Mucosa of stomach (tissue), 1 donor: Measurements from ENCODE around the gene IGFBP5.

Source experiments
- H3K27me3 ChIP-seq: one replicate; pipeline ENCODE4 v1.7.0; 2013; ENCODE audit warnings: mild to moderate bottlenecking, low read length; ENCODE audit not compliant: control insufficient read depth, insufficient read depth
- H3K36me3 ChIP-seq: one replicate; pipeline ENCODE4 v1.7.0; 2013; ENCODE audit warnings: low read length; ENCODE audit not compliant: control insufficient read depth, insufficient read depth
- H3K4me1 ChIP-seq: one replicate; pipeline ENCODE4 v1.7.0; 2013; ENCODE audit warnings: mild to moderate bottlenecking, low read length; ENCODE audit not compliant: control insufficient read depth, insufficient read depth
- H3K4me3 ChIP-seq: one replicate; pipeline ENCODE4 v1.7.0; 2013; ENCODE audit warnings: low read length
- H3K9ac ChIP-seq: one replicate; pipeline ENCODE4 v1.7.0; 2013; ENCODE audit warnings: mild to moderate bottlenecking, low read length, moderate library complexity
- H3K9me3 ChIP-seq: one replicate; pipeline ENCODE4 v1.7.0; 2013; ENCODE audit warnings: mild to moderate bottlenecking, low read length, moderate library complexity; ENCODE audit not compliant: control insufficient read depth
- donor health status: Pancreatic carcinoma.

The IGFBP5 gene

GRCh38 chr2:216632346-216632951 is 62.9 kb downstream of the IGFBP5 start:
- no peaks in the 10 kb centered on the region for H3K36me3 ChIP-seq
- H3K9ac ChIP-seq = no peak overlapping the region
- H3K4me3 ChIP-seq = no peak overlapping the region
- peaks cover 22% of the 10 kb centered on the region for H3K27me3 ChIP-seq
- peaks cover 36% of the 10 kb centered on the region for H3K4me1 ChIP-seq
- H3K9me3 ChIP-seq = no peaks in the 10 kb centered on the region

- Histone ChIP-seq H3K9ac (no peak overlapping the region), H3K4me3 (no peak overlapping the region), H3K9me3 (no peaks in the 10 kb centered on the region), H3K27me3 (peaks cover 12% of the 10 kb centered on the region), H3K4me1 (peaks cover 13% of the 10 kb centered on the region), H3K36me3 (no peaks in the 10 kb centered on the region)
Observed at GRCh38 chr2:216629784-216630183, 65.6 kb downstream of the IGFBP5 start.

- Histone ChIP-seq H3K4me1 (no peaks in the 10 kb centered on the region), H3K9ac (no peak overlapping the region), H3K4me3 (no peak overlapping the region), H3K36me3 (no peaks in the 10 kb centered on the region), H3K9me3 (no peaks in the 10 kb centered on the region), H3K27me3 (no peaks in the 10 kb centered on the region)
Observed at GRCh38 chr2:216626875-216627245, 68.5 kb downstream of the IGFBP5 start.

GRCh38 chr2:216626168-216626874 is 69.0 kb downstream of the IGFBP5 start:
- no peak overlapping the region for H3K4me3 ChIP-seq
- H3K4me1 ChIP-seq = no peaks in the 10 kb centered on the region
- H3K9me3 ChIP-seq = no peaks in the 10 kb centered on the region
- no peaks in the 10 kb centered on the region for H3K27me3 ChIP-seq
- H3K9ac ChIP-seq = no peak overlapping the region
- H3K36me3 ChIP-seq = no peaks in the 10 kb centered on the region

GRCh38 chr2:216624251-216624650 is 71.1 kb downstream of the IGFBP5 start:
- no peaks in the 10 kb centered on the region for H3K9me3 ChIP-seq
- H3K4me3 ChIP-seq = no peak overlapping the region
- no peak overlapping the region for H3K9ac ChIP-seq
- H3K36me3 ChIP-seq = no peaks in the 10 kb centered on the region
- no peaks in the 10 kb centered on the region for H3K27me3 ChIP-seq
- H3K4me1 ChIP-seq = no peaks in the 10 kb centered on the region

GRCh38 chr2:216622526-216622925 is 72.8 kb downstream of the IGFBP5 start:
- Histone ChIP-seq H3K4me3 (no peak overlapping the region), H3K9ac (no peak overlapping the region), H3K36me3 (no peaks in the 10 kb centered on the region), H3K9me3 (no peaks in the 10 kb centered on the region), H3K4me1 (no peaks in the 10 kb centered on the region), H3K27me3 (no peaks in the 10 kb centered on the region)
